IPS-NIHi11 (cell line): ENCODE measurements around the gene CNN2.

ENCODE experiments used
- DNase-seq: peaks from one replicate; pipeline ENCODE4 v3.0.0; 2012; ENCODE audit warnings: mixed read lengths, low spot score

CNN2 gene

GRCh38 chr19:1081301-1082164, 55.1 kb downstream of the CNN2 start:
- no peak for DNase-seq

- DNase-seq: peak; percentile 97
Observed at GRCh38 chr19:1082165-1082927, 55.9 kb downstream of the CNN2 start.

GRCh38 chr19:1082928-1083816, 56.8 kb downstream of the CNN2 start:
- DNase-seq: no peak

GRCh38 chr19:1084024-1084868, 57.8 kb downstream of the CNN2 start:
- no peak for DNase-seq

GRCh38 chr19:1085053-1085658, 58.7 kb downstream of the CNN2 start:
- no peak for DNase-seq

- no peak for DNase-seq
Observed at GRCh38 chr19:1085676-1086442, 59.5 kb downstream of the CNN2 start.

GRCh38 chr19:1086613-1087012, 60.2 kb downstream of the CNN2 start:
- no peak for DNase-seq

GRCh38 chr19:1087813-1088415, 61.5 kb downstream of the CNN2 start:
- no peak for DNase-seq

GRCh38 chr19:1088416-1089010, 62.1 kb downstream of the CNN2 start:
- no peak for DNase-seq
